Breast epithelium (tissue), 4 donors: ENCODE data around the gene LURAP1L. TPM values are rescaled to one million over a fixed set of nuclear protein-coding genes. Genes with fewer than 3 reads are reported as not detected.
A peak's percentile ranks its signal among the peaks of the same experiment; 100 is the strongest.

Experiments used
- DNase-seq, 2 donors: peaks; one replicate each; pipeline ENCODE4 v3.0.0-alpha.2; 2019; ENCODE audit warnings: low spot score in 2 of 2
- H3K27ac ChIP-seq, 2 donors: fragments of 200-600 bp; sonication (generic) in 1 of 2; one replicate each; pipeline ENCODE4 v1.5.1; 2016 to 2019; ENCODE audit warnings: mild to moderate bottlenecking in 1 of 2
- H3K27me3 ChIP-seq, 2 donors: fragments of 200-600 bp; sonication (generic) in 1 of 2; one replicate each; pipeline versions ENCODE4 v1.5.1 to v1.6.0; 2017 to 2019; ENCODE audit warnings: control low read depth in 1 of 2, mild to moderate bottlenecking in 1 of 2
- H3K36me3 ChIP-seq: fragments of 200-600 bp; one replicate; pipeline ENCODE4 v1.5.1; 2019
- H3K4me1 ChIP-seq, 2 donors: fragments of 200-600 bp; sonication (generic); one replicate each; pipeline ENCODE4 v1.5.1; 2016 to 2019; ENCODE audit warnings: control low read depth in 1 of 2
- H3K4me3 ChIP-seq, 3 donors: fragments of 200-600 bp; sonication (generic); 1 replicate in 2 of 3; 2 replicates in 1 of 3; pipeline ENCODE4 v1.5.1; 2016 to 2019; ENCODE audit warnings: mild to moderate bottlenecking in 3 of 3, moderate library complexity in 2 of 3
- H3K9me3 ChIP-seq, 2 donors: fragments of 200-600 bp; sonication (generic) in 1 of 2; one replicate each; pipeline ENCODE4 v1.5.1; 2016 to 2019; ENCODE audit warnings: control low read depth in 1 of 2
- CTCF ChIP-seq, 3 donors: fragments of 450-650 bp; IDR thresholded peaks; one replicate each; pipeline ENCODE4 v1.5.1; 2016 to 2017; ENCODE audit warnings: antibody characterized with exemption in 3 of 3, mild to moderate bottlenecking in 3 of 3, moderate library complexity in 3 of 3
- POLR2A ChIP-seq: fragments of 450-650 bp; IDR thresholded peaks from one replicate; pipeline ENCODE4 v1.6.1; 2016; ENCODE audit warnings: antibody characterized with exemption, mild to moderate bottlenecking, moderate library complexity
- POLR2AphosphoS5 ChIP-seq, 3 donors: sonication (generic); formaldehyde crosslinking; IDR thresholded peaks; one replicate each; pipeline ENCODE4 v1.6.1; 2017; ENCODE audit warnings: antibody characterized with exemption in 3 of 3
- intact Hi-C: fragments of 100-400 bp; cut with DNase I; formaldehyde crosslinking; loops from one replicate; pipeline ENCODE4 v1.15.1; 2023; ENCODE audit warnings: low total_unique reads
- total RNA-seq, 3 donors: library from RNA; depleted of rRNA; stranded (reverse); fragments of >200 nt; gene quantifications; one replicate each; pipeline ENCODE4 v1.1.0, GENCODE V29; 2016

LURAP1L gene
- total RNA-seq, 3 donors from 2014 or later: 12.3 to 25.2 (median 24.1) TPM

- intact Hi-C loops: no loop called here
- no peak overlapping the region for H3K27ac ChIP-seq
- no peak overlapping the region for H3K4me3 ChIP-seq
- DNase-seq: no peak
- H3K27me3 ChIP-seq: no peaks in the 10 kb centered on the region
- no peaks in the 10 kb centered on the region for H3K36me3 ChIP-seq
- H3K9me3 ChIP-seq: no peaks in the 10 kb centered on the region
- no peaks in the 10 kb centered on the region for H3K4me1 ChIP-seq
- TF ChIP-seq POLR2AphosphoS5 (IDR thresholded peaks at IDR 0.05) (no peak), CTCF (IDR thresholded peaks at IDR 0.05) (no peak), POLR2A (no peak)
These were observed 15.2 kb downstream of the LURAP1L start for GRCh38 chr9:12790001-12790400.

GRCh38 chr9:12790883-12791282 is 16.1 kb downstream of the LURAP1L start:
- no peaks in the 10 kb centered on the region for H3K9me3 ChIP-seq
- intact Hi-C loops: no loop called here
- no peaks in the 10 kb centered on the region for H3K4me1 ChIP-seq
- H3K27ac ChIP-seq: peak overlapping the region in 1 of 2 donors; percentile 14
- no peak for DNase-seq
- H3K27me3 ChIP-seq: no peaks in the 10 kb centered on the region
- H3K36me3 ChIP-seq: no peaks in the 10 kb centered on the region
- TF ChIP-seq POLR2A (no peak), POLR2AphosphoS5 (IDR thresholded peaks at IDR 0.05) (no peak), CTCF (IDR thresholded peaks at IDR 0.05) (no peak)
- H3K4me3 ChIP-seq: no peak overlapping the region

DNA sequence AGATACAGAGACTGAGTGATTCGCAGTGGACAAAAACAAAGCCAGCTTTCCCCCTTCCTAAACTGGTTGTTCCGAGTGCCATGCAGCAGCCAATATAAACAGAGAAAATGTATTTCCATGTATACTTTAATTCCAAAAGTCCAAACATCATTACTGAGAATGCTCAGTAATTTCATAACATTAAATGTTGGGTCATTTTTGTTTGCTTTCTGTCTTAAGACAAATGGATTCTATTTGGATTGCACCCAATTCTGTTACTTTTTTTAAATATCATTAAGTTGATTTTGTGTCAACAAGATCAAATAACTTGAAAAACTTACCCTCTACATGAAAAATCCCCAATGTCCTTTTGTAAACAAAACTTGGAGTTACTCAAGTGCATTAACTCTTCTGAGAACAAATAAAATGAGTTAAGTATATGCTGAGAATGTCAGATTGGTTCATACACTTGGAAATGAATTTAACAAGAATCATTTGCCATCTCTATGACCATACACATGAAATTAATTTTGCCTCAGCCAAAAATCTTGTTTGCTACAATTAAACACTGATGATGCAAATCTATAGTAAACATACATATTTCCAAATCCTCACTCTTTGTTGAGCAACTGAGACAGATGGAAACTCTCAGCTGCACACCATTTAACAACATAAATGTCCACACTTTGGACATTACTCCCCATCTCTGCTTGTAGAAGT is 19.4 kb downstream of the LURAP1L start:
- no peaks in the 10 kb centered on the region for H3K27me3 ChIP-seq
- no peaks in the 10 kb centered on the region for H3K36me3 ChIP-seq
- H3K4me3 ChIP-seq: no peak overlapping the region
- no peaks in the 10 kb centered on the region for H3K9me3 ChIP-seq
- no peaks in the 10 kb centered on the region for H3K4me1 ChIP-seq
- no peak for DNase-seq
- peak overlapping the region; percentile 8 to 44 for H3K27ac ChIP-seq
- intact Hi-C loops: no loop called here
- TF ChIP-seq CTCF (IDR thresholded peaks at IDR 0.05) (no peak), POLR2AphosphoS5 (IDR thresholded peaks at IDR 0.05) (no peak), POLR2A (no peak)

DNA sequence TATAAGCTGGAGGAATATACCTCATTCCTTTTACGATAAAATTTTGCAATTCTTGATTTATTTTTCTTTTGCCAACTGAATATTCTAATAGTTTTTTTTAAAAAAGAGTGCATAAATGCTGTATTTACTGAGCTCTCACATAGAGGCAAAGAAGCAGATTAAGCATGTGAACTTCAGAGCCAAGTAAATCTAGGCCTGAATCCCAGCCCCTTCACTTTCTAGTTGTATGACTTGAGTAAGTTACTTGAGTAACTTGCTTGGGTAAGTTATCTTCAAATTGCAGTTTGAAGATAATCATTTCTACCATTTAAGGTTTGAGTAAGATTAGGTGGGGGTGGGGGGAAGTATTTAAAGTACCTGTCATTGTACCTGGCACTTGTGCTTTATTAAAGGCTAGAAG is 21.8 kb downstream of the LURAP1L start:
- Histone ChIP-seq H3K9me3 (no peaks in the 10 kb centered on the region), H3K4me3 (no peak overlapping the region), H3K36me3 (no peaks in the 10 kb centered on the region), H3K27ac (no peak overlapping the region), H3K27me3 (no peaks in the 10 kb centered on the region), H3K4me1 (no peaks in the 10 kb centered on the region)
- DNase-seq: no peak
- TF ChIP-seq CTCF (IDR thresholded peaks at IDR 0.05) (no peak), POLR2A (no peak), POLR2AphosphoS5 (IDR thresholded peaks at IDR 0.05) (no peak)
- intact Hi-C loops: no loop called here

DNA sequence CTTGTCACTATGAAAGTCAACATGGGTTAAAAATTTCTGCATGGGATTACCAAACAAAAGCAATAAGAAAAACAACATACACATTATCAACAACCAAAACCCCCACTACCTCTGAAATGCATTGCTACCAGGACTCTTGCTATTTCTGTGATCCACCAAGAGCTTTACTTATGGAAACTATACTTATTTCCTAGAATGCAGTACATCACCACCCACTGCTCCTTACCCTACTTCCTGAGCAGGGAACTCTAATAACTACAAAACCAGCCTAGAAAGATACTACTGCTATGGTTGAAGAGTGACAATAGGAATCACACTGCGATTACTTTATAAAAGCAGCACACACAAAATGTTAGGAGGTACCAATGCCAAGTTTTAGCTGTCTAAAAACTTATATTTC is 22.2 kb downstream of the LURAP1L start:
- Histone ChIP-seq H3K36me3 (no peaks in the 10 kb centered on the region), H3K9me3 (no peaks in the 10 kb centered on the region), H3K4me3 (no peak overlapping the region), H3K4me1 (no peaks in the 10 kb centered on the region), H3K27ac (no peak overlapping the region), H3K27me3 (no peaks in the 10 kb centered on the region)
- DNase-seq: no peak
- no peak for TF ChIP-seq POLR2AphosphoS5 (IDR thresholded peaks at IDR 0.05)
- TF ChIP-seq POLR2A: no peak
- no peak for TF ChIP-seq CTCF (IDR thresholded peaks at IDR 0.05)
- intact Hi-C loops: no loop called here
